HepG2 (cell line): ENCODE measurements around the gene AEBP1. TPM values are rescaled to one million over a fixed set of nuclear protein-coding genes. Genes with fewer than 3 reads are reported as not detected.

Experiments
- ATAC-seq: fragments of 200-7000 bp; cut with Tn5 transposase; 3 replicates; pipeline ENCODE4 v1.9.1; 2020; ENCODE audit warnings: mild to moderate bottlenecking, moderate library complexity
- BruUV-seq: library from RNA; stranded (reverse); fragments of 400-500 nt; replicated peaks from 2 replicates; lab custom pipeline; 2021; lab: Mats Ljungman, UMichigan
- CTCF ChIA-PET: fragments of 300-600 bp; formaldehyde crosslinking; extraction: SDS; loops from one replicate; lab custom pipeline; 2021; ENCODE audit warnings: low total read pairs, inconsistent platforms, low intra/inter-chr PET ratio; lab: Yijun Ruan, JAX
- POLR2A ChIA-PET: fragments of 350-600 bp; sonication (Branson Sonifier 250); formaldehyde crosslinking; loops from one replicate; lab custom pipeline; 2020; ENCODE audit warnings: antibody characterized with exemption, inconsistent platforms; lab: Yijun Ruan, JAX
- DNase-seq: peaks from one replicate; pipeline ENCODE4 v3.0.0-alpha.2; 2015; ENCODE audit warnings: low spot score
- FAIRE-seq: peaks from 3 replicates; lab custom pipeline; 2011; peaks lifted over from hg19 to GRCh38; lab: Jason Lieb, UNC
- H2AFZ ChIP-seq: one replicate; pipeline ENCODE4 v1.6.1; 2011; ENCODE audit warnings: low read length, inconsistent platforms
- H3K27ac ChIP-seq: fragments of 300-600 bp; 3 replicates; pipeline ENCODE4 v1.8.0; 2011; ENCODE audit warnings: mixed run types, mild to moderate bottlenecking, mixed read lengths, low read length, inconsistent platforms; ENCODE audit not compliant: insufficient read depth; ENCODE audit errors: extremely low read length
- H3K27me3 ChIP-seq, 2 experiments: fragments of 200-600 bp in 1 of 2; 2 replicates in 1 of 2; 3 replicates in 1 of 2; pipeline versions ENCODE4 v1.6.0 to v1.8.0; 2011; ENCODE audit warnings: low read length in 2 of 2, mild to moderate bottlenecking in 2 of 2, moderate library complexity in 2 of 2, inconsistent platforms in 1 of 2; ENCODE audit not compliant: insufficient read depth in 2 of 2, control insufficient read depth in 1 of 2
- H3K36me3 ChIP-seq, 2 experiments: fragments of 200-600 bp in 1 of 2; replicated peaks in 1 of 2; 2 replicates in 1 of 2; 3 replicates in 1 of 2; pipeline versions ENCODE4 v1.5.1 to v1.8.0; 2011; ENCODE audit warnings: low read length in 2 of 2, inconsistent platforms in 1 of 2; ENCODE audit not compliant: insufficient read depth in 2 of 2, control insufficient read depth in 1 of 2
- H3K4me1 ChIP-seq: 2 replicates; pipeline ENCODE4 v1.5.1; 2012; ENCODE audit warnings: low read length, inconsistent platforms; ENCODE audit not compliant: insufficient read depth
- H3K4me2 ChIP-seq: 2 replicates; pipeline ENCODE4 v1.6.0; 2011; ENCODE audit warnings: low read depth, low read length, inconsistent platforms
- H3K4me3 ChIP-seq, 3 experiments: fragments of 200-600 bp in 1 of 3; sonication (generic), shearing (Covaris generic) in 1 of 3; replicated peaks in 1 of 3; 2 replicates each; pipeline ENCODE4 v1.5.1; 2011 to 2016; ENCODE audit warnings: low read length in 3 of 3, inconsistent platforms in 2 of 3, low read depth in 2 of 3, mild to moderate bottlenecking in 2 of 3, control low read depth in 1 of 3, mixed read lengths in 1 of 3; ENCODE audit not compliant: insufficient read depth in 1 of 3
- H3K79me2 ChIP-seq: one replicate; pipeline ENCODE4 v1.6.1; 2011; ENCODE audit warnings: low read length, inconsistent platforms; ENCODE audit not compliant: insufficient read depth
- H3K9ac ChIP-seq: 2 replicates; pipeline ENCODE4 v1.6.0; 2011; ENCODE audit warnings: mild to moderate bottlenecking, low read depth, low read length, inconsistent platforms; ENCODE audit not compliant: insufficient read depth
- H3K9me3 ChIP-seq: 2 replicates; pipeline ENCODE4 v1.5.1; 2012; ENCODE audit warnings: mild to moderate bottlenecking, low read length
- H4K20me1 ChIP-seq: 2 replicates; pipeline ENCODE4 v1.6.0; 2011; ENCODE audit warnings: inconsistent platforms, mild to moderate bottlenecking, low read length, moderate library complexity; ENCODE audit not compliant: insufficient read depth
- CAMTA2 ChIP-seq: sonication (generic); formaldehyde crosslinking; IDR thresholded peaks from 2 replicates; pipeline ENCODE4 v1.4.0; 2020; ENCODE audit warnings: mild to moderate bottlenecking, missing genetic modification reagents, borderline replicate concordance
- ISX ChIP-seq: sonication (generic); formaldehyde crosslinking; conservative IDR thresholded peaks from 2 replicates; pipeline ENCODE4 v1.5.0; 2020; ENCODE audit warnings: missing genetic modification reagents
- KLF11 ChIP-seq: IDR thresholded peaks from 2 replicates; pipeline ENCODE4 v1.6.1; 2016; ENCODE audit warnings: missing compliant biosample characterization
- TRIM22 ChIP-seq: fragments of 450-650 bp; IDR thresholded peaks from 2 replicates; pipeline ENCODE4 v1.6.1; 2017
- ZBTB10 ChIP-seq: sonication (generic); formaldehyde crosslinking; IDR thresholded peaks from 2 replicates; pipeline ENCODE4 v1.4.0; 2020; ENCODE audit warnings: missing genetic modification reagents, borderline replicate concordance
- ZBTB46 ChIP-seq: sonication (generic); formaldehyde crosslinking; IDR thresholded peaks from 2 replicates; pipeline ENCODE4 v1.4.0; 2020; ENCODE audit warnings: mild to moderate bottlenecking, missing genetic modification reagents, borderline replicate concordance
- ZNF18 ChIP-seq: sonication (generic); formaldehyde crosslinking; IDR thresholded peaks from 2 replicates; pipeline ENCODE4 v1.8.0; 2022; ENCODE audit warnings: mild to moderate bottlenecking, missing genetic modification reagents; ENCODE audit not compliant: insufficient replicate concordance
- ZNF549 ChIP-seq: sonication (generic); formaldehyde crosslinking; IDR thresholded peaks from 2 replicates; pipeline ENCODE4 v1.5.0; 2020; ENCODE audit warnings: missing genetic modification reagents
- ZNF605 ChIP-seq: sonication (generic); formaldehyde crosslinking; IDR thresholded peaks from 2 replicates; pipeline ENCODE4 v1.8.0; 2022; ENCODE audit warnings: mild to moderate bottlenecking, missing genetic modification reagents
- ZNF770 ChIP-seq: sonication (generic); formaldehyde crosslinking; IDR thresholded peaks from 2 replicates; pipeline ENCODE4 v1.5.0; 2020; ENCODE audit warnings: mild to moderate bottlenecking, missing genetic modification reagents
- WGBS: methylation state at CpG from one replicate; pipeline ENCODE4 v1.1.6; 2017; ENCODE audit warnings: low lambda C conversion rate; 5-methylcytosine and 5-hydroxymethylcytosine counted together
- in situ Hi-C: cut with HindIII; loops from 2 replicates; pipeline ENCODE4 v1.10.0; 2017; ENCODE audit warnings: low pct_unique_long_range_greater_than_20kb; ENCODE audit not compliant: extremely low pct_ligation_motif_present
- intact Hi-C: fragments of 100-400 bp; cut with micrococcal nuclease; formaldehyde crosslinking; loops from one replicate; pipeline ENCODE4 v1.10.0; 2022; ENCODE audit not compliant: unreplicated experiment
- polyA plus RNA-seq, 8 experiments: library from polyadenylated mRNA; depleted of rRNA in 3 of 8; stranded (reverse) in 7 of 8; unstranded in 1 of 8; fragments of >200 nt; fragmentation: Illumina TruSeq in 4 of 8; extraction: Trizol in 4 of 8; gene quantifications; 2 replicates each; pipeline versions ENCODE4 v1.2.1 to v1.2.3, GENCODE V29; 2011 to 2016; ENCODE audit warnings: low read depth in 4 of 8, missing spikeins in 1 of 8, mixed read lengths in 1 of 8; ENCODE audit not compliant: insufficient read depth in 1 of 8
- total RNA-seq, 5 experiments: library from RNA; depleted of rRNA; stranded (reverse); fragments of >200 nt; fragmentation: Illumina TruSeq; extraction: Trizol; gene quantifications; 2 replicates each; pipeline ENCODE4 v1.2.3, GENCODE V29; 2016; ENCODE audit warnings: low read depth in 1 of 5

The AEBP1 gene
- total and polyA plus RNA-seq, 2 of the 13 experiments (the other 11 are each of a cell fraction or from before 2014, with no cell fraction given) = 0.22 to 0.55 TPM

GRCh38 chr7:44153948-44154335 lies 49.8 kb downstream of the AEBP1 start (continued):
- no peak for TF ChIP-seq ZNF549 (CRISPR knock-in tag)
- TF ChIP-seq ISX (CRISPR knock-in tag) = no peak

GRCh38 chr7:44154703-44155102 lies 50.6 kb downstream of the AEBP1 start:
- ATAC-seq (no peak), DNase-seq (no peak), FAIRE-seq (no peak)
- CTCF ChIA-PET = no interaction called here
- Histone ChIP-seq H3K4me3 (no peak overlapping the region), H4K20me1 (no peaks in the 10 kb centered on the region), H3K27ac (no peak overlapping the region), H3K4me2 (no peak overlapping the region), H3K9ac (no peak overlapping the region), H3K9me3 (no peaks in the 10 kb centered on the region), H2AFZ (no peak overlapping the region), H3K36me3 (no peaks in the 10 kb centered on the region), H3K79me2 (no peaks in the 10 kb centered on the region), H3K27me3 (peaks cover 2 to 44% of the 10 kb centered on the region in 2 experiments; a peak in 3 of 5 replicates), H3K4me1 (peaks cover 9% of the 10 kb centered on the region)
- BruUV-seq = no TSS peak
- POLR2A ChIA-PET = no interaction called here
- in situ Hi-C loops = no loop called here
- 62% methylated on average over 3 of the region's 3 CpGs for WGBS
- TF ChIP-seq KLF11 (CRISPR knock-in tag) (no peak), ZNF605 (CRISPR knock-in tag) (no peak), ZNF770 (CRISPR knock-in tag) (no peak), ZNF18 (CRISPR knock-in tag) (no peak), TRIM22 (no peak), CAMTA2 (CRISPR knock-in tag) (no peak), ZBTB10 (CRISPR knock-in tag) (no peak), ZBTB46 (CRISPR knock-in tag) (no peak)
- intact Hi-C loops = no loop called here
